BLaER1 (cell line): ENCODE data around the gene TUBGCP6.

ENCODE experiments used
- H3K27ac ChIP-seq: shearing (Covaris generic); formaldehyde crosslinking; 2 replicates; pipeline ENCODE4 v1.8.1; 2022
- H3K27me3 ChIP-seq: shearing (Covaris generic); formaldehyde crosslinking; 2 replicates; pipeline ENCODE4 v1.8.1; 2022
- H3K36me3 ChIP-seq: shearing (Covaris generic); formaldehyde crosslinking; 2 replicates; pipeline ENCODE4 v1.8.1; 2022
- H3K4me1 ChIP-seq: shearing (Covaris generic); formaldehyde crosslinking; 2 replicates; pipeline ENCODE4 v1.8.1; 2022
- H3K4me2 ChIP-seq: shearing (Covaris generic); formaldehyde crosslinking; 2 replicates; pipeline ENCODE4 v1.8.1; 2022
- H3K4me3 ChIP-seq: shearing (Covaris generic); formaldehyde crosslinking; 2 replicates; pipeline ENCODE4 v1.8.1; 2022
- H3K9ac ChIP-seq: shearing (Covaris generic); formaldehyde crosslinking; 2 replicates; pipeline ENCODE4 v1.8.1; 2022
- H3K9me3 ChIP-seq: shearing (Covaris generic); formaldehyde crosslinking; 2 replicates; pipeline ENCODE4 v1.8.1; 2022
- H4K20me1 ChIP-seq: shearing (Covaris generic); formaldehyde crosslinking; 2 replicates; pipeline ENCODE4 v1.8.1; 2022
- Cebpa-rat ChIP-seq: shearing (Covaris generic); IDR thresholded peaks from 2 replicates; pipeline ENCODE4 v1.8.1; 2022

The TUBGCP6 gene

GRCh38 chr22:50286275-50286674 is 41.5 kb upstream of the TUBGCP6 start:
- no peak overlapping the region for H3K27ac ChIP-seq
- no peak for TF ChIP-seq Cebpa-rat
- no peaks in the 10 kb centered on the region for H3K9me3 ChIP-seq
- H3K4me3 ChIP-seq = no peak overlapping the region
- H3K36me3 ChIP-seq = peaks cover 94% of the 10 kb centered on the region
- H3K9ac ChIP-seq = no peak overlapping the region
- peaks cover 25% of the 10 kb centered on the region for H3K4me1 ChIP-seq
- no peaks in the 10 kb centered on the region for H3K27me3 ChIP-seq
- peaks cover 91% of the 10 kb centered on the region for H4K20me1 ChIP-seq
- no peak overlapping the region for H3K4me2 ChIP-seq

GRCh38 chr22:50285568-50286229 is 40.9 kb upstream of the TUBGCP6 start:
- no peak overlapping the region for H3K27ac ChIP-seq
- H3K4me3 ChIP-seq = no peak overlapping the region
- H3K9me3 ChIP-seq = no peaks in the 10 kb centered on the region
- H3K4me1 ChIP-seq = peaks cover 19% of the 10 kb centered on the region
- no peak overlapping the region for H3K9ac ChIP-seq
- H3K27me3 ChIP-seq = no peaks in the 10 kb centered on the region
- no peak for TF ChIP-seq Cebpa-rat
- H3K36me3 ChIP-seq = peaks cover 94% of the 10 kb centered on the region
- H4K20me1 ChIP-seq = peaks cover 91% of the 10 kb centered on the region
- no peak overlapping the region for H3K4me2 ChIP-seq

- TF ChIP-seq Cebpa-rat = no peak
Measured at GRCh38 chr22:50284479-50284878, 39.7 kb upstream of the TUBGCP6 start.

GRCh38 chr22:50283821-50284220 is 39.0 kb upstream of the TUBGCP6 start:
- H3K27ac ChIP-seq = no peak overlapping the region
- H3K27me3 ChIP-seq = no peaks in the 10 kb centered on the region
- H4K20me1 ChIP-seq = peaks cover 90% of the 10 kb centered on the region
- H3K9ac ChIP-seq = no peak overlapping the region
- H3K9me3 ChIP-seq = no peaks in the 10 kb centered on the region
- TF ChIP-seq Cebpa-rat = no peak
- peaks cover under 1% of the 10 kb centered on the region; the same call in 1 of the 2 replicates for H3K4me1 ChIP-seq
- H3K4me2 ChIP-seq = no peak overlapping the region
- peaks cover 94% of the 10 kb centered on the region for H3K36me3 ChIP-seq
- H3K4me3 ChIP-seq = no peak overlapping the region

More at GRCh38 chr22:50284479-50284878, 39.7 kb upstream of the TUBGCP6 start:
- peaks cover 7% of the 10 kb centered on the region; the same call in 1 of the 2 replicates for H3K4me1 ChIP-seq
- H3K27ac ChIP-seq = no peak overlapping the region
- H3K36me3 ChIP-seq = peaks cover 94% of the 10 kb centered on the region
- H4K20me1 ChIP-seq = peaks cover 90% of the 10 kb centered on the region
- no peaks in the 10 kb centered on the region for H3K9me3 ChIP-seq
- no peak overlapping the region for H3K4me2 ChIP-seq
- no peaks in the 10 kb centered on the region for H3K27me3 ChIP-seq
- H3K9ac ChIP-seq = no peak overlapping the region
- H3K4me3 ChIP-seq = no peak overlapping the region

GRCh38 chr22:50282361-50283155 is 37.7 kb upstream of the TUBGCP6 start:
- H3K9ac ChIP-seq = no peak overlapping the region
- no peak for TF ChIP-seq Cebpa-rat
- H3K4me3 ChIP-seq = no peak overlapping the region
- H3K4me2 ChIP-seq = no peak overlapping the region
- H3K27ac ChIP-seq = no peak overlapping the region
- H4K20me1 ChIP-seq = peaks cover 90% of the 10 kb centered on the region
- peaks cover 94% of the 10 kb centered on the region for H3K36me3 ChIP-seq
- no peaks in the 10 kb centered on the region for H3K27me3 ChIP-seq
- no peaks in the 10 kb centered on the region for H3K9me3 ChIP-seq
- no peaks in the 10 kb centered on the region for H3K4me1 ChIP-seq

GRCh38 chr22:50281957-50282356 is 37.1 kb upstream of the TUBGCP6 start:
- Histone ChIP-seq H3K4me1 (peaks cover under 1% of the 10 kb centered on the region; the same call in 1 of the 2 replicates), H3K27ac (no peak overlapping the region), H3K27me3 (no peaks in the 10 kb centered on the region), H3K9me3 (no peaks in the 10 kb centered on the region), H3K4me2 (no peak overlapping the region), H3K36me3 (peaks cover 94% of the 10 kb centered on the region), H3K4me3 (no peak overlapping the region), H4K20me1 (peaks cover 90% of the 10 kb centered on the region), H3K9ac (no peak overlapping the region)
- TF ChIP-seq Cebpa-rat = no peak

GRCh38 chr22:50281384-50281760 is 36.5 kb upstream of the TUBGCP6 start:
- Histone ChIP-seq H3K27ac (no peak overlapping the region), H3K36me3 (peaks cover 94% of the 10 kb centered on the region), H3K4me3 (no peak overlapping the region), H3K9me3 (no peaks in the 10 kb centered on the region), H3K27me3 (no peaks in the 10 kb centered on the region), H4K20me1 (peaks cover 90% of the 10 kb centered on the region), H3K4me1 (peaks cover 6% of the 10 kb centered on the region; the same call in 1 of the 2 replicates), H3K9ac (no peak overlapping the region), H3K4me2 (no peak overlapping the region)
- no peak for TF ChIP-seq Cebpa-rat

- no peaks in the 10 kb centered on the region for H3K27me3 ChIP-seq
- H3K9ac ChIP-seq = no peak overlapping the region
- peaks cover 90% of the 10 kb centered on the region for H4K20me1 ChIP-seq
- H3K4me2 ChIP-seq = no peak overlapping the region
- H3K36me3 ChIP-seq = peaks cover 94% of the 10 kb centered on the region
- no peak overlapping the region for H3K27ac ChIP-seq
- H3K4me1 ChIP-seq = peaks cover 10% of the 10 kb centered on the region
- no peak overlapping the region for H3K4me3 ChIP-seq
- H3K9me3 ChIP-seq = no peaks in the 10 kb centered on the region
- TF ChIP-seq Cebpa-rat = no peak
Measured at GRCh38 chr22:50280708-50281383, 36.0 kb upstream of the TUBGCP6 start.

- Histone ChIP-seq H3K36me3 (peaks cover 97% of the 10 kb centered on the region), H3K27ac (no peak overlapping the region), H4K20me1 (peaks cover 90% of the 10 kb centered on the region), H3K27me3 (no peaks in the 10 kb centered on the region), H3K4me1 (peaks cover 17% of the 10 kb centered on the region), H3K9me3 (no peaks in the 10 kb centered on the region), H3K4me2 (no peak overlapping the region), H3K9ac (no peak overlapping the region), H3K4me3 (no peak overlapping the region)
- no peak for TF ChIP-seq Cebpa-rat
Measured at GRCh38 chr22:50280022-50280707, 35.3 kb upstream of the TUBGCP6 start.
